SH-SY5Y (cell line): ENCODE data around the gene TNNI2.

Source experiments
- GATA2 ChIP-seq: IDR thresholded peaks from 2 replicates; pipeline ENCODE4 v1.6.1; 2011; ENCODE audit warnings: mild to moderate bottlenecking, low read depth, low read length
- GATA3 ChIP-seq: IDR thresholded peaks from 2 replicates; pipeline ENCODE4 v1.6.1; 2011; ENCODE audit warnings: low read depth, mild to moderate bottlenecking, low read length, moderate library complexity

DNA sequence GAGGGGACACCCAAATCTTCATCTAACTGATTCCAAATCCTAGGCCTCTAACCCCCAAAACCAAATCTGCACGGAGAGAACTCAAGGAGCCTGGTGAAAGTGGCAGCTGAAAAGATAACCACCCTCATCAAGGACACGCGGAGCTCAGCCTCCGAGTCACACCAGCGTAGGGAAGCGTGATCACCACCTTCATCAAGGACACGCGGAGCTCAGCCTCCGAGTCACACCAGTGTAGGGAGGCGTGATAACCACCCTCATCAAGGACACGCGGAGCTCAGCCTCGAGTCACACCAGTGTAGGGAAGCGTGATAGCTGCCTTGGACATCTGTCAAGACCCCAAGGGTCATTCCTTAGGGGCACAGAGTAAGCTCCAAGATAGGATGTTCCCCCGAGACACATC, 33.3 kb upstream of the TNNI2 start:
- TF ChIP-seq GATA2 (no peak), GATA3 (no peak)
